Liver (tissue), 9 donors: Measurements from ENCODE around the gene ADRA1B. TPM values are rescaled to one million over a fixed set of nuclear protein-coding genes. Genes with fewer than 3 reads are reported as not detected.

Experiments
- DNase-seq: peaks from one replicate; pipeline ENCODE4 v3.0.0-alpha.2; 2017; ENCODE audit warnings: low spot score
- H3K27ac ChIP-seq, 2 donors: one replicate each; pipeline ENCODE4 v1.7.0; 2013; ENCODE audit warnings: inconsistent platforms in 2 of 2, low read length in 2 of 2, control low read depth in 1 of 2, low read depth in 1 of 2, mild to moderate bottlenecking in 1 of 2
- H3K27me3 ChIP-seq, 4 donors: one replicate each; pipeline versions ENCODE4 v1.6.1 to v1.7.0; 2013; ENCODE audit warnings: low read length in 3 of 4, inconsistent platforms in 1 of 4, mild to moderate bottlenecking in 1 of 4, moderate library complexity in 1 of 4; ENCODE audit not compliant: control insufficient read depth in 4 of 4, insufficient read depth in 4 of 4
- H3K36me3 ChIP-seq, 4 donors: one replicate each; pipeline versions ENCODE4 v1.6.1 to v1.7.0; 2013; ENCODE audit warnings: low read length in 3 of 4, mild to moderate bottlenecking in 3 of 4, low read depth in 1 of 4, moderate library complexity in 1 of 4; ENCODE audit not compliant: control insufficient read depth in 4 of 4, insufficient read depth in 3 of 4
- H3K4me1 ChIP-seq, 4 donors: one replicate each; pipeline versions ENCODE4 v1.6.1 to v1.7.0; 2013; ENCODE audit warnings: low read length in 3 of 4, mild to moderate bottlenecking in 3 of 4, moderate library complexity in 1 of 4; ENCODE audit not compliant: control insufficient read depth in 4 of 4, insufficient read depth in 4 of 4
- H3K4me3 ChIP-seq, 3 donors: one replicate each; pipeline versions ENCODE4 v1.6.1 to v1.7.0; 2013; ENCODE audit warnings: low read length in 3 of 3, control low read depth in 1 of 3, low read depth in 1 of 3, mild to moderate bottlenecking in 1 of 3
- H3K9ac ChIP-seq, 2 donors: one replicate each; pipeline ENCODE4 v1.7.0; 2013; ENCODE audit warnings: low read length in 2 of 2, mild to moderate bottlenecking in 2 of 2, moderate library complexity in 2 of 2, control low read depth in 1 of 2, low read depth in 1 of 2
- H3K9me3 ChIP-seq, 4 donors: one replicate each; pipeline versions ENCODE4 v1.6.1 to v1.7.0; 2013; ENCODE audit warnings: low read length in 3 of 4; ENCODE audit not compliant: control insufficient read depth in 4 of 4
- ATF3 ChIP-seq: IDR thresholded peaks from 2 replicates; pipeline ENCODE4 v1.6.1; 2016; ENCODE audit warnings: antibody characterized with exemption
- CTCF ChIP-seq: fragments of 150-350 bp; IDR thresholded peaks from 2 replicates; pipeline ENCODE4 v1.5.1; 2017; ENCODE audit warnings: improper control_type of control experiment, low read depth, low read length; ENCODE audit not compliant: missing input control
- EGR1 ChIP-seq, 2 donors: IDR thresholded peaks; 2 replicates each; pipeline ENCODE4 v1.6.1; 2016 to 2018; ENCODE audit warnings: antibody characterized with exemption in 2 of 2, low read depth in 2 of 2
- FOXA1 ChIP-seq: IDR thresholded peaks from 2 replicates; pipeline ENCODE4 v1.6.1; 2016; ENCODE audit warnings: antibody characterized with exemption
- FOXA2 ChIP-seq: IDR thresholded peaks from 2 replicates; pipeline ENCODE4 v1.6.1; 2016; ENCODE audit warnings: antibody characterized with exemption
- GABPA ChIP-seq, 2 donors: IDR thresholded peaks in 1 of 2; conservative IDR thresholded peaks in 1 of 2; 2 replicates each; pipeline ENCODE4 v1.6.1; 2016; ENCODE audit warnings: antibody characterized with exemption in 2 of 2, mild to moderate bottlenecking in 1 of 2, moderate library complexity in 1 of 2
- HNF4A ChIP-seq, 2 donors: conservative IDR thresholded peaks; 2 replicates each; pipeline ENCODE4 v1.6.1; 2016; ENCODE audit warnings: antibody characterized with exemption in 2 of 2, mild to moderate bottlenecking in 2 of 2
- HNF4G ChIP-seq: IDR thresholded peaks from 2 replicates; pipeline ENCODE4 v1.6.1; 2016; ENCODE audit warnings: antibody characterized with exemption
- JUND ChIP-seq, 2 donors: IDR thresholded peaks; 2 replicates each; pipeline ENCODE4 v1.6.1; 2016; ENCODE audit warnings: antibody characterized with exemption in 2 of 2
- MAX ChIP-seq: IDR thresholded peaks from 2 replicates; pipeline ENCODE4 v1.6.1; 2016; ENCODE audit warnings: antibody characterized with exemption
- NR2F2 ChIP-seq: IDR thresholded peaks from 2 replicates; pipeline ENCODE4 v1.6.1; 2016; ENCODE audit warnings: antibody characterized with exemption
- RAD21 ChIP-seq, 2 donors: IDR thresholded peaks; 2 replicates each; pipeline ENCODE4 v1.6.1; 2016; ENCODE audit warnings: antibody characterized with exemption in 2 of 2, mild to moderate bottlenecking in 2 of 2
- REST ChIP-seq: IDR thresholded peaks from 2 replicates; pipeline ENCODE4 v1.6.1; 2016; ENCODE audit warnings: antibody characterized with exemption, mild to moderate bottlenecking
- RXRA ChIP-seq, 2 donors: IDR thresholded peaks; 2 replicates each; pipeline ENCODE4 v1.6.1; 2017 to 2018; ENCODE audit warnings: antibody characterized with exemption in 2 of 2, mild to moderate bottlenecking in 1 of 2
- SP1 ChIP-seq: IDR thresholded peaks from 2 replicates; pipeline ENCODE4 v1.6.1; 2018; ENCODE audit warnings: antibody characterized with exemption, mild to moderate bottlenecking
- TAF1 ChIP-seq: conservative IDR thresholded peaks from 2 replicates; pipeline ENCODE4 v1.6.1; 2016; ENCODE audit warnings: antibody characterized with exemption, mild to moderate bottlenecking
- ZBTB33 ChIP-seq: IDR thresholded peaks from 2 replicates; pipeline ENCODE4 v1.6.1; 2016; ENCODE audit warnings: antibody characterized with exemption
- WGBS: extraction: QIAGEN DNeasy Blood & Tissue Kit; methylation state at CpG from one replicate; pipeline ENCODE4 v1.1.7; 2013; 5-methylcytosine and 5-hydroxymethylcytosine counted together
- polyA plus RNA-seq, 2 donors: library from polyadenylated mRNA; stranded (reverse) in 1 of 2; unstranded in 1 of 2; fragments of 200-250 nt in 1 of 2; fragments of >200 nt in 1 of 2; fragmentation: Nextera tagmentation in 1 of 2; extraction: Ambion mirVana in 1 of 2; gene quantifications; one replicate each; pipeline versions ENCODE4 v1.2.1 to v1.2.3, GENCODE V29; 2013 to 2015
- total RNA-seq, 2 donors: library from RNA; depleted of rRNA; stranded (reverse); fragments of >200 nt; gene quantifications; one replicate each; pipeline ENCODE4 v1.2.3, GENCODE V29; 2014
- donor health status: healthy.
- donor health status: healthy.
- donor health status: healthy.
- donor health status: healthy.
- donor health status: healthy.

ADRA1B gene
- total and polyA plus RNA-seq, 4 donors, result 0.70 to 13.1 (median 8.2) TPM

- no peak overlapping the region for H3K4me3 ChIP-seq
- H3K9ac ChIP-seq, result no peak overlapping the region
- 97% methylated on average over 2 of the region's 2 CpGs for WGBS
- no peak overlapping the region for H3K27ac ChIP-seq
- no peaks in the 10 kb centered on the region for H3K36me3 ChIP-seq
- H3K4me1 ChIP-seq, result peaks cover 1 to 30% (median 25%) of the 10 kb centered on the region in 4 donors
- no peak for DNase-seq
- H3K9me3 ChIP-seq, result no peaks in the 10 kb centered on the region
- no peak for TF ChIP-seq HNF4G
- no peak for TF ChIP-seq CTCF
- no peak for TF ChIP-seq GABPA (IDR thresholded peaks at IDR 0.05 in 1 of 2, conservative IDR thresholded peaks at IDR 0.05 in 1 of 2)
- TF ChIP-seq ATF3, result no peak
- H3K27me3 ChIP-seq, result no peaks in the 10 kb centered on the region
These were observed 9.8 kb upstream of the ADRA1B start for GRCh38 chr5:159906463-159906862.

- 76% methylated on average over 3 of the region's 3 CpGs for WGBS
These were observed 9.3 kb upstream of the ADRA1B start for GRCh38 chr5:159906943-159907342.

More at GRCh38 chr5:159906943-159907342, 9.3 kb upstream of the ADRA1B start:
- no peak for TF ChIP-seq HNF4A (conservative IDR thresholded peaks at IDR 0.05)
- no peak for TF ChIP-seq HNF4G
- no peak for TF ChIP-seq GABPA (IDR thresholded peaks at IDR 0.05 in 1 of 2, conservative IDR thresholded peaks at IDR 0.05 in 1 of 2)
- no peak for TF ChIP-seq FOXA2
- TF ChIP-seq SP1, result no peak
- TF ChIP-seq ZBTB33, result no peak
- TF ChIP-seq JUND (IDR thresholded peaks at IDR 0.05), result no peak
- TF ChIP-seq FOXA1, result no peak
- TF ChIP-seq REST, result no peak
- no peak for TF ChIP-seq EGR1 (IDR thresholded peaks at IDR 0.05; ENCODE audit: low read depth in 2 of 2)
- no peak for TF ChIP-seq MAX
- no peak for TF ChIP-seq CTCF
- TF ChIP-seq RXRA (IDR thresholded peaks at IDR 0.05), result no peak
- no peak for TF ChIP-seq ATF3
- TF ChIP-seq NR2F2, result no peak
- TF ChIP-seq TAF1, result no peak
- TF ChIP-seq RAD21 (IDR thresholded peaks at IDR 0.05), result no peak
- Histone ChIP-seq H3K27me3 (no peaks in the 10 kb centered on the region), H3K9me3 (no peaks in the 10 kb centered on the region), H3K4me3 (no peak overlapping the region), H3K27ac (no peak overlapping the region), H3K36me3 (no peaks in the 10 kb centered on the region), H3K4me1 (peaks cover 1 to 35% (median 30%) of the 10 kb centered on the region in 4 donors), H3K9ac (no peak overlapping the region)
- DNase-seq, result no peak
